D341Med (cell line): ENCODE data around the gene COL4A3.
"Not testable (repeated sequence)": the region's sequence is repeated elsewhere in the genome, so short reads cannot be mapped to it uniquely, and the experiment has no call there.

Experiments
- DNase-seq: peaks from one replicate; pipeline ENCODE4 v3.0.0; 2012; ENCODE audit warnings: low spot score

The COL4A3 gene

DNA sequence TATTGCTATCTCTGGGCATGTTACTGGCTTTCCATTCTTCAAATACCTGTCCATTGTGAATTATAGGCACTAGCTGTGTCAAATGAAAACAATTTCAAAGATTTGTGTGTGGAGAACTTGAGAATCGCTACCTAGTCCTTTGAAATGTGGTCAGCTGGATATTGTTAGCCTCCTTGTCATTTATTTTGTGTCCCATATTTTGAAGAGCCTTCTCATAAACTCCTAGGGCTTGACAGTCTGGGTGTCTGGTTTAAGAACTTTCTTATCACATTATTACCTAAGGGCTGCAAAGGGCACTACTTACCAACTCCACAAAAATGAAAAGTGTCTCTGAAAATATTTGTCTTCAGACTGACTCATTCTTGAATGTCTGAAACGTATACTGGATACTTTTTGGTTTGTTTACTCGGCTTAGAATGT is 50.2 kb downstream of the COL4A3 start:
- no peak for DNase-seq

DNA sequence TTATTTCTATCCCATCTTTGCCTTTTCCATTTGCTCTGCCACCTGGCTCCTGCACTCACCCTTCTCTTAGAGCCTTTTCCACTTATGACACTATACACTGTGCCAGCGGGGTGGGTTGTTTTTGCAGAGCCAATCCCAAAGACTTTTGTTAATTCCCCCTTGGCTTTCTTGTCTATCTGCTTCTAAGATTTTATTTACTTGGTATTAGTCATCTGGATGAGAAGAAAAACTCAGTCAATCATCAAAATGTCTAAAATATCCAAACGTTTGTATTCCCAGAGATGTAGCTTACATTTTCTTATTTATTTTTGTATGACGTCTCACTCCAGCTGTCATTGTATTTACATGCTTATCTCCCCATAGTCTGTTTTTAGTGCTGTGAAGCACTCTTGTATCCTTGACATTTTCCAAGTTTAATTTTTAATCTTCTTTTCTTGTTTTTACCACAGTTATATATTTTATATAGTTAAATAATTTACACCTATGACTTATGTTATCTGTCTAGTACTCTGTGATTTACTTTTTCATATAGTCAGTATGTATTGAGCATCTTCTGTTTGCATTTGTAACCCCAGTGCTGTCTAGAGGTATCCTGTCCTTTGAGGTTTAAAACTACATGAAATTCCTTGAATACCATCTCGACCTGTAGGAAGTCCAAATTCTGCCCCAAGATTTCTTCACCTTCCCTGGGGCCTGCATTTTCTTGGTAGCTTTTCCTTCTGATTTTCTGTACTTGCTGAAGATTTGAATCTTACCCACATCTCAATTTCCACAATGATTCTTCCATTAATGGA is 55.1 kb downstream of the COL4A3 start:
- no peak for DNase-seq

DNA sequence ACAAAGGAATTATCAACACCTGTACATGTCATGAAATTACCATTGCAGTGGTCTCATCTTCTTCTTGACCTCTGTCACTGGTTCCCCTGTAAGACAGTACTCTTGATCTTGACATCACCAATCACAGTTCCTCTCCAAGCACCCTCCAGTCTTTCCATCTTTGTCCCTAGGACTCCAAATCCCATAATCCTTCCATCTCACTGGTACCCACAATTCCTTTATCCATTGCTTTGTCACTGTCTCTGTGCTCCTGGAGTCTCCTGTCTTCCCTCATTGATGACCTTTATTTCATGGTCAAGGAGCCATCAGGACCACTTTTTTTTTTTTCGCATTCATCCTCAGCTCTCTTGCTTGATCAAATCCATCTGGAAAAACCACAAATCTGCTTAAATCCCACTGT is 56.7 kb downstream of the COL4A3 start:
- no peak for DNase-seq

DNA sequence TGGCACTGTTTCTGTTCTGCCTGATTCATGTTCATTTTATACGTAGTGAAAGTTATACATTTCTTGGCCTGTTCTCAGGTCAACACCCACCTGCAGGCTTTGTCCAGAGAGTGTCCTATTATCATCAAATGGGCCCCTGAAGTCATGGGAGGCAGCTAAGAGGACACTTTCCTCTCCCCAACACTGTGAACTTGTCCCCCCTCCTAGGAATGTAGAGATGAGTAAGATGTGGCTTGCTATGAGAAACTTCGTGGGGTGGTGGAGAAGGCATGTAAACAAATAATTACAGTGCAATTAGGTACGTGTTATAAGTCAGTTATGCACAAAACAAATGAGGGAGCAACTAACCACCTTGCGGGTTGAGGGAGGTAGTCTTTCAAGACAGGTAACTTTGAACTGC is 57.9 kb downstream of the COL4A3 start:
- no peak for DNase-seq

DNA sequence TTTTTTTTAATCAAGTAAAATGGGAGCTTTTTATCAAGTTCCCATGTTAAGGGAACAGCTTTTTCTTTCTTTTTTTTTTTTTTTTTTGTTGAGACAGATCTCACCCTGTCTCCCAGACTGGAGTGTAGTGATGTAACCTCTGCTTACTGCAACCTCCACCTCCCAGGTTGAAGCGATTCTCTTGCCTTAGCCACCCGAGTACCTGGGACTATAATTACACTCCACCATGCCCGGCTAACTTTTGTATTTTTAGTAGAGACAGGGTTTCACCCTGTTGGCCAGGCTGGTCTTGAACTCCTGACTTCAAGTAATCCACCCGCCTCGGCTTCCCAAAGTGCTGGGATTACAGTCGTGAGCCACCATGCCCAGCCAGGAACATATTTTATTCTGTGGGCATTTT is 61.2 kb downstream of the COL4A3 start:
- DNase-seq, result not testable (repeated sequence)

DNA sequence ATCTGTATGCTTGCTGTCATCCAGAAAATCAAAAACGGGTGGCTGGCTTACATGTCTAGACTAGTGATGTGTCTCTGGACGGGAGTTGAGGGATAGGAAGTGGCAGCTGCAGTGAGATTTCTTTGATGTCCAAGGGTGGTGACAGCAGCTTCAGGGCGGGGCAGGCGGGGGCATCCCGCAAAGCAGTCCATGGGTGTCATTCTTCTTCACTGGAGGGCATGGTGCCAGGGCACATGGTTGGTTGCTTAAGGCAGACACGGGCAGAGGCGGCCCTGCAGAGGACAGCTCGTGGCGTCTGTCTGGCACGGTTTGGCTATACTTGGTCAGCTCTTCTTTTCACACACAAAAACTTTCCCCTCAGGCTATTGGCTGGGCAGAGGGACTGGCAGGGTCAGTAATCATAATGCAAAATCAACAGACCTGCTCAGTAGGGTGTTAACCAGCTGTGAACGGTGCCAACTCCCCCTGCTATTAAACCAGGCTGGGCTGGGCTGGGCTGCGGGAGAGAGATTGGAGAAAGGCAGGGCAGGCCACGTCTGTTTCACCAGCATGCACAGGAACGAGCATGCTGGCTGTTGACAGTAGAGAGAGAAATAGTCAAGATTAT is 63.7 kb downstream of the COL4A3 start:
- no peak for DNase-seq

DNA sequence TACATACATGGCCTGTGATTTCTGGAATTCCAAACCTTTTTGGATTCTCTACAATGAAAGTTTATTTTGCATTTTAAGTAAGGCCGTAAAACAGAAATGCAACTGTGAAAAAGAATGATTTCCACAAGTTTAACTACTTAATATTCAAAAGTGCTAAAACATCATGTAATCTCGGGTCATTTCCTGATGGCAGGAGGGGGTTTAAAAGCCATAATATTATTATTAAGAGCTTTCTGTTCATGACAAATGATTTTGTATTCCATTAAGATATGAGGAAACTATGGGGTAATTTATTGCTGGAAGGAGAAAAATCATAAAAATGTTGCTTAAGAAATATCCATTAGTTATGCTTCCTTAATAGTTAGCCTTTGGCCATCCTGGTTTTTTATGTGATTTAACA is 65.7 kb downstream of the COL4A3 start:
- DNase-seq, result no peak

DNA sequence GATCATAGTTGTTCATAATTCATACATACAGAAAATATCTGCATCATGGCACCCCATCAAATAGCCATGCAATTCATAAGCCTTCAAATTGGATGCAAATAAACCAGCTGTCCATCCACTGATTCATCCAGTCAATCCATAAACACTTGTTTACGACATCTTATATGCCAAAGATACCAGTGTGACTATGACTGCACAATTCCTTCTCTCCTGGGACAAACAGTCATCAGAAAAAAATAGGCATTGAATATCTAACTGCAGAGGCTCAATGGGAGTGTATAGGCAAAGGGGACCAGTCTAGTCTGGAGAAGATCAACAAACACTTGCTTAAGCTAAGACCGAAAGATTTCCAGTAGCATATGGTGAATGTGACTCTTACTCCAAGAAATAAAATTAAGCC is 70.0 kb downstream of the COL4A3 start:
- no peak for DNase-seq

DNA sequence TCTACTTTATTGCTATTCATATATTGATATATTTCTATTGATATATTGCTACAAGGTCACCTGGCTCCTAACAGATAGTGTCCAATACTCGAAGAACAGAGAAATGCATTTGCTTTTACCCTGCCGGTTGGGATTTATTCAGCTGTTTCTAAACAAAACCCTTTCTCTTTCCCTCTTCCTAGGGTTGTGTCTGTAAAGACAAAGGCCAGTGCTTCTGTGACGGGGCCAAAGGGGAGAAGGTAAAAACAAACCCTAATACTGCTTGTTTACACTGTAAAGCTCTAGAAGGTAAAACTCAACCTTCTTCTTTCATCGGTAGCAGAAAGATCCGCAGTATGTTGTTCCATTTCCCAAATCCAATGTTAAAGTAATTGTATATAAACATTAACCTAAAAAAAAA is 73.4 kb downstream of the COL4A3 start:
- DNase-seq, result no peak

DNA sequence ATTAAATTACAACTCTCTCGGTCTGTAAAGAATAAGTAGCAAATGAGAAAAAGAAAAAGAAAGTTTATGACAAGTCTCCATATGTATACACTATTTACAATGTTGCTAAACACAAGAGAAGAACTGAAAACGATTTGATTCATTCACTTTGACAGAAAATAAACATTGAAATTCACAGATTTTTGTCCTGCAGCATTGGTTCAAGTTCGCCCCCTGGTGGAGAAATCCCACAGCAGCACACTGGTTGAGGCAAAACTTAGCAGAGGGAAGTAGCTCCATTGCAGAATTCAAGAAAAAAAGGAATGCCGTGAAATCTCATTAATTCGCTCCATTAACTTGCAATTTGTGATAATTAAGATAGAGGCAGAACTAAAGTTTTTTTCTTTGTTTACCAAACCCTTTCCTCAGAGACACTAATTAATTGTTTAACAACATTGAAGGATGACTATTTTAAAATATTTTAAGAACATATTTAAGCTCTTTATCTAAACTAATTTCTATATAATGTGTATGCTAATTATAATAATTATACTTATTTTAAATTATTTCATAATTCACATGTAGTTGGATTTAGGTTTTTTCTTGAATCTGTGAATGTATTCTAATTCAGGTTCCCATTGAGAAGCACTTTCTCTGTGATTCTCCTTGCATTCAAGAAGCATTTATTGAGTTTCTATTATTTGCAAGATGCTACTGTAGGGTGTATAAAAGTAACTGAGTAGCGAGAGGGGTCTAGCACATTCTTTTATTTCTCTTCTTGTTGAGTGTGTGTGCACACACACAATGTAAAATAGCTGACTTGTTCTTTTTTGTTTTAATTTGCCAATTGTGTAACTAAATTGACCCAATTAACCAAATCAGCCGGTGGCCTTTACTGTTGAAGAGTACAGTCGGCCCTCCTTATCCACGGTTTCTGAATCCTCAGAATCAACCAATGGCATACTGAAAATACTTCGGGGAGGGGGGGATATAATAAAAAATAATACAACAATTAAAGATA is 74.1 kb downstream of the COL4A3 start:
- DNase-seq, result peak; percentile 61

DNA sequence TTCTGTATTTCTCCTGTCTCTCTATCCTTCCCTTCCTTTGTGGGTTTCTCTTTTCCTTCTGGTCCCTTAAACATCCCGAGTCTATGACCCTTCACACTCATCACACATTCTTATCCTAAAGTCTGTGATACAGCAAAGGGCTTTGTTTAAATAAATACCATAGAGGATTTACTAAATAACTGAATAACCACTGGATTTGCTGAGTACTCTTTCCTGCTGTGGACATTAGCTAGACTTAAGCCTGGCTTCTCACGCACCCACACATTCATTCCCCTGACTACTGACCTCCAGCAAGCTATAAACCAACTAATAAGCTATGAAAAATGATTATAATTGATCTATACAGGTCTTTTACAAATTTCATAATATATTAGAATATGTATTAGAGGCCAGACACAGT is 76.6 kb downstream of the COL4A3 start:
- DNase-seq, result no peak

DNA sequence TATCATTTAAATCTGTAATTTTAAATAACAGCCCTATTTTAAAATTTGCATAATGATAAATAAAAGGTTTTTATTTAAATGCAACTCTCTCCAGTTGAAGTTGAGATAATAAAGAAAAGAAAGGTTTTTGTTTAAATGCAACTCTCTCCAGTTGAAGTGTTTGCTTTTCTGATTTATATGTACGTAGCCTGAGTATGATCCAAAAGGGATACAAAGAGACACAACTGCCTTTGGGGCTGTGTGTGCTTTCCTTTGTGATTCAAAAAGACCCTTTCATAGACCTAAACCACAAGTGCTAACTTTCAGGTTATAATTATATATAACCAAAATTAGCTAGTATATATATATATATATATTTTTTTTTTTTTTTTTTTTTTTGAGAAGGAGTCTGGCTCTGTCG is 84.5 kb downstream of the COL4A3 start:
- no peak for DNase-seq

DNA sequence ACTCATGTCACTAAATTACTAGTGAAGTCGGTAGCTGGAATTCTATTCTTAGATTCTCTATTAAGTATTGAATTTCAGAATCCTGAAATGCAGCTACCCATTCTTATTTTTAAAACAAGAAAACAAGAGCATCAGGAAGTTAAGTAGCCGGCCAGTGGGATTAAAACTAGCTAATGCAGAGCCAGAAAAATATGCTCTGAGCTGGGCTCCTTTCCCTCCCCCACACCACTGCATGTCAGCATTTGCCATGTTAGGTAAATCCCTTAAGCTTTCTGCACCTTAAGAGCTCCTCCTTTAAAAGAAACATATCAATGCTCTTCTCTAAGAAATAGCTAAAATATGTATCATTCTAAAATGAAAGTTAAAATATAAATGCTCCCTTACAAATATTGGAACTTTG is 88.4 kb downstream of the COL4A3 start:
- DNase-seq, result peak; percentile 56

DNA sequence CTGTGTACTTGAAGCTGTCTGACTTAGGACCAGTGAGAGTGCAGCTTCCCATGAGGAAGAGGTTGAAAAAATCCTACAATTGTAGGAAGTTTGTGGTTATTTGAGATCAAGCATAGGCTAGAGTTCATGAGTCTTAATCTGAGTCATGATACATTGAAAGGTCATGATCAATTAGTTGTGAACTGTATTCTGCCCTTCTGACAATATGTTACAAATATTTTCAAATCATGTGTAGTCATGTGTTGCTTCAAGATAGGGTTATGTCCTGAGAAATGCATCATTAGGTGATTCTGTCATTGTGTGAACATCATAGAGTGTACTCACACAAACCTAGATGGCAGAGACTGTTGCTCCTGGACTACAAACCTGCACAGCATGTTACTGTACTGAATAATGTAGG is 92.2 kb downstream of the COL4A3 start:
- no peak for DNase-seq

DNA sequence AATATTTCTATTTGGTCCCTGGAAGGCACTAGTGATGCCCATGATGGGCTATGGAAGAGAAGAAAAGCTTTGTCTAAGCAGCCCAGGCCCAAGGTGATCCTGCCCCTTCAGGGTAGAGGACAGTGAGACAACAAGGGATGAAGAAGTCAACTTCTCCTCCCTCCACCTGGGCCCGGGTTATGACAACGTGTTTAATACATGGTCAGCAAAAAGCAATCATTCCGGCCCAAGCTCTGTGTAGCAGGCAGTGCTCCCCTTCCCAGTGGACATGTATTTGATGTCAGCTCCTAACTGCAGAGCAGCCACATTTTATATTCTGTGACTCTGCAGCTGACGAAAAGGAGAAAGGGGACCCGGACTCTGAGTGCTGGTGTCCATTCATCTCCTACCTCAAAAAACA is 93.4 kb downstream of the COL4A3 start:
- no peak for DNase-seq

DNA sequence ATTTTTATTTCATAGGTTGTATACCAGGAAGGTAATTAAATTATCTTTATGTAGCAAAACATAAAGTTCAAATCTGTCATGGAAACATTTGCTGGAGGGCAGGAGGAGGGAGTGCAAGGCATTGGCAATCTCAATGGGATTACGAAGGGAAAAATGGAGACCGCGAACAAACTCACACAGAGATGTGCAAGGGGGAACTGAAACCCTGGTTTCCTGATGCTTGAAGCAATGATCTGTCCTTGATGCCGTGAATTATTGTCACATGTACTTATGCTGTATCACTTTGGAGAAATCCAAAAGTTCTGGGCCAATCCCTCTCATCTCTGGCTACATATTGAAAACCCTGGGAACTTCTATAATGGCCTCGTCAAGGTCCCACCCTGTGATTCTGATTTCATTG is 95.6 kb downstream of the COL4A3 start:
- DNase-seq, result no peak

DNA sequence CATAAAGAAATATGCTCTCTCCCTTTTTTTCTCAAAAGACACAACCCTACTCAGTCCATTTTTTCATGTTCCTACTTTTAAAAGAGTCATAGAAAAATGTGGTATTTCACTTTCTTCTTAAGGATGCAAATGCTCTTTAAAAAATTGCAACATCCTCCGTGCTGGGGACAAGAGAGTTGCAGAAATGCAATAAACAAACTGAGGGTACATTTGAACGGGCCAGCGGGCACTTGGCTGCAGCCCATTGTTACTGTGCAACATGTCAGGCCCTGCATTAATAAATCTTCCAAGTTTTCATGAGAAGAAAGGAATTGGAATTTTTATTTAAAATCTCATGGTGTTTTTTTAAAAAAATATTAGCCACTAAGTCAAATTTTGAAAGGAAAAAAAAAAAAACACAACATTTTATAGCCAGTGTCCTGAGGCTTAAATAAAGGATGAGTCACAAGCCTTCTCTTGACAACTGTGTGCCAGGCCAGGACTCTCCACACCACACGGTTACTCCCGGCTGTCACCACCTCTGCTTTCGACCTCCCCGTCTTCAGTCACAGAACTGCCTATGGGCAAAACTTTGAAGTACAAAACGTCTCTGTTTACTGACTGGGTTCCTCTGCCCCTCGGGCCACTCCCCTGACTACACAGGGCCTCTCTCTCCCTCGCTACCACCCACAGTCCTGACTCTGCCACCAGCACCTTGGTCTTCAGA is 103.1 kb downstream of the COL4A3 start:
- DNase-seq, result no peak

DNA sequence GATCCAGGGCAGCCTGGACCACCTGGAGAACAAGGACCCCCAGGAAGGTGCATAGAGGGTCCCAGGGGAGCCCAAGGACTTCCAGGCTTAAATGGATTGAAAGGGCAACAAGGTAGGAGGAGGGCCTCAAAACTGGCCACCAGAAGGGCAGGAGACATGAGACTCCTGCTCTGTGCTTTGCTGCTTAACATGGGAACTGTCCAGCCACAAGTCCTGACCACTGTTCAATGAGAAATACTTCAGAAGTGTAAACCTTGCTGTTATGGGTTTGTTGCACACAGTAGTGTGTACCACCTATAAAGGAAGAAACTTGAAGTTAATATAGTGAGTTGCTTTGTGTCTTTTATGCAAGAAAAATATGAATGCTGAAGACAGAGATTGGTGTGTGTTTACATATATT is 116.5 kb downstream of the COL4A3 start:
- no peak for DNase-seq

DNA sequence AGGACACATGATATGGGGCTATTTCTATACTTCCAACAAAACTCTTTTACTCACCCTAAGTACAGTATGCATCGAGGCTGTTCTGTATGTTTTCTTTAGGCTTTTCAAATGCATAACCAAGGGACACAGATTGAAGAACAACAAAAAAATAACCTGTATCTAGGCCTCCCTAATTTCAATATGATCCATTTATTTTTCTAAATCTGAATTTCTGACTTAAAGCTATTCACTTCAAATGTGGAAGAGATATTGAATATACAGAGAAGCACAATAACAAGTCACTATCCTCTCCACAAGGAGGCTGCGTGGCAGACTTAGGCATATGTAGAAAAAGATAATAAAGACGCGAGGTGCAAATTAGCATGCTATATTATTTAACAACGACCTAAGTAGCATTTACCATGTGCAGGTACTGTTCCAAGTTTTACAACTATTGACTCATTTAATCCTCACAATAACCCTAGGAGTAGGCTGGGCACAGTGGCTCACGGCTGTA is 121.4 kb downstream of the COL4A3 start:
- no peak for DNase-seq

DNA sequence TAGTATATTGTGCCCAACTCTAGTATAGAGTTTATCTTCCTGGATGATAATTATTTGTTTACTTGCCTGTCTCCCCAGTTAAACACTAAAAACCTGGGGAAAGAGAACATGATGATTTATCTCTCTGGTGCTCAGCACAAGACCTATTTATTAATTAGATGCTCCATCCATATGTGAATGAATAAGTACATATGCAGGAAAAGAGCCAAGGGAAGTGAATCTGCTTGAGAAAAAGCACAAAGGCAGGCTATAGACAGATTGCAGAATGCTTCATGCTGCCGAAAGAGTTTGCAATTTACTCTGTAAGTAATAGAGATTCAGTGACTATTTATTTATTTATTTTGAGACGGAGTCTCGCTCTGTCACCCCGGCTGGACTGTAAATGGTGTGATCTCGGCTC is 123.3 kb downstream of the COL4A3 start:
- no peak for DNase-seq

DNA sequence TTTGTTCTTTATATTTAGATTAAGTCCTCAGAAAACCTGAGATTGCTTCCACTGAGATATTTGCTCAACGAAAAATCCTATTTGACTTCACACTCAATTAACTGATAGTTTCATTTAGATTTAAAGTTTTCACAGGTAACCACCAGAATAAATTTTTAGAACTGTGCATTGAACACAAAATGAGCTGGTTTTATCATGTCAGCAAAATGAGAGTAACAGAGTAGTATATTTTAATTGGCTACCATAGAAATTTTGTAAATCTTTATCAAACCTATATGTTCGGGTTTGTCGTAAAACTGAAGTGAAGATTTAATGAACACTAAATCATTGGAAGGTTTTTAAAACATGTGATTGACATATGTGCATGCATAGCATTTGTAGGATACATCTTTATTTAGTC is 127.9 kb downstream of the COL4A3 start:
- DNase-seq, result no peak

DNA sequence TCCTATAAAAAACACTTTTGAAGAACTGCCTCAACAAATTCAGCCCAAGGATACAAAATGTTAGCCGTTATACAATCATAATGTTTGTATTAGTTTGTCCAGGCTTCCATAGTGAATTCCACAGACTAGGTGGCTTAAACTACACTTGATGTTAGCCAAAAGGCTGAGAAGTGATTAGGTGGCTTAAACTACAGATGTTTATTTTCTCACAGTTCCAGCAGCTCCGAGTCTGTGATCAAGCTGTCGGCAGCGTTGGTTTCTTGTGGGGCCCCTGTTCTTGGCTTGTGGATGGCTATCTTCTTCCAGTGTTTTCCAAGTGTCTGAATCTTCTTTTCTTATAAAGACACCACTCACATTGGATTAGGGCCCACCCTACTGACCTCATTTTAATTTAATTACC is 129.1 kb downstream of the COL4A3 start:
- DNase-seq, result no peak
